ENCODE data around the gene RALGAPA1.

GRCh38 chr14:35549551-35549950 lies 259.5 kb downstream of the RALGAPA1 start:
- TF ChIP-seq CTCF (IDR thresholded peaks at IDR 0.05) (no peak), EZH2 (IDR thresholded peaks at IDR 0.05; ENCODE audit: borderline replicate concordance, insufficient read depth, low read depth, low read length, poor library complexity, severe bottlenecking) (no peak)
